Measurements from ENCODE around the gene ERGIC3.

Gene ERGIC3

DNA sequence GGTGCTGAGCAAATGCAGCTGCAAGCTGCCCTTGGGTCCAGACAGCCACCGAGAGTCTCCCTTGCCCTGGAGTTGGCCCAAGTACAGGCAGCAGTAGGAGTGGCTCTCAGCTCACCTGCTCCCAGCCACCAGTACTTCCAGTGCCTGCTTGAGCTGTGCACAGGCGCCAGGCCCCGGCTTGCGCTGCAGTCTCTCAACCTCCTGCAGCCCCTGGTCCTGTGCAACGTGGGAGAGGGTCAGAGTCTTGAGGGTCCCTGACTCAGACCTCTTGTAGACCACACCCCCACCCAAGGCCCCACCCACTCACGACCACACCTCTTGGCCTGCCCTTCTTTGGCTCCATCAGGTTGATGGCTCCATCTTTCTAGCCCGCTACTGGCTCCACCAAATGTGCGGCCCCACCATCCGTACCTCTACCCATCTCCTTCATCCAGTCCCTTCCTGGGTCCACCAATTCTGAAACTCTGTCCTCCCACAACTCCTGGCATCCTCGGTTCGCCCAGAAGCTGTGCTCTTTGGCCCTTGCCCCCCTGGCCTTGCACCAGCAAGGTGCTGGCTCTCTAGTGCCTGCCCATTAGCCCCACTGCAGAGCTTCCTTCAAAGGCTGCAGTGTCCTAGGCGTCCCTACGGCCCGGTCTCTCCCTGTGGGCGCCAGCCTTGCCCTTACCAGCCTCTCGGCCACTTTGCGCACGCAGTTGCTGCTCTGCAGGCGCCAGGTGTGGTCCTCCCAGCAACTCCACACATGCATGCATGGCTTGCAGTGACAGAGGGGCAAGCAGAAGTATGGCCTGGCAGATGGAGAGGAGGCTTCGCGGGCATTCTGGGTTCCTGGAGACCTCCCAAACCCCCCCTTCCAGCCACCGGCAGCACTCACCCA is 57.3 kb downstream of the ERGIC3 start:
- peak; percentile 35 for DNase-seq (ENCODE audit: low spot score)

GRCh38 chr20:35599776-35600120 is 57.9 kb downstream of the ERGIC3 start:
- no peak for DNase-seq (ENCODE audit: low spot score)

GRCh38 chr20:35600176-35600992 is 58.5 kb downstream of the ERGIC3 start:
- DNase-seq (ENCODE audit: low spot score) = no peak

DNA sequence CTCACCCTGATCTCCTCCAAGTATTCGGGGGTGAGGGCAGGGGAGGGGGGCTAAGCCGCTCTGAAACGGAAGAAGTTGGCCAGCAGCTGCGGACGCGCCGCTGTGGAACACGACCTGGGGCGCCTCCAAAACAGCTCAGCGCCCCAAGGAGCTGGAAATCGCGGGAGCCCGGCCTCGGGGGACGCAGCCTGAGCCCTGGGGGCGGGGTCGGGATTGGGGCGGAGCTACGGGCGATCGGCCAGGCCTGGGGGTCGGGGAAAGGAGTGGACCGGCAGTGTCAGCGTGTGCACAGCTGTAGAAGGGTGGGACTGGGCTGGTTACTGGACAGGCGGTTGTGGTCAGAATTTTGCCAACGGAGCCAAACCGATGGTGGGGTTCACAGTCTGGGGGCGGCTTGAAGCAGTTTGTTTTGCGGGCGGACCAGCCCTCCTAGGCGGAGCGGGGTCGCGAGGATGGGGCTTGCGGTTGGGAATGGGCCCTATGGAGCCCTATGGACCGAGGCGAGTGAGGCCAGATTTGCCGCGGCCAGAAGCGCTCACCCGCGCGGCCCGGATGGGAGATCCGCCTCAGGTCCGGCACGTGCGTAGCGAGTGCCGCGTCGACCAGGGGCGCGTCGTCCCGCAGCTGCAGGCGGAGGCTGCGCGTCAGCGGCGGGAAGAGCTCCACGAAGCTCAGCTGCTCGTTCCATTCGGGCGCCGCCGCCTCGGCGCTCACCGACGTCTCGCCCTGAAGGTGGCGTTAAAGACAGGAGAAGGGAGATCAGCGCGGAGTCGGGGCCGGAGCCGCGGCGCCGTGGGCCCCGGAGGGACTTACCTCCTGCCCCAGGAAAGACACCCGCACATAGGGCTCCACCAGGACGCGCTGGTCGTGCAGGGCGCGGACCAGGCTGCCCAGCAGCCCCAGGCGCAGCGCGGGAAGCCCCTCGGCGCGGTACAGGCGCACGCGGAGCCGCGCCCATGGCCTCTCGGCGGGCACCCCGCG is 59.4 kb downstream of the ERGIC3 start:
- DNase-seq (ENCODE audit: low spot score) = peak; percentile 78

DNA sequence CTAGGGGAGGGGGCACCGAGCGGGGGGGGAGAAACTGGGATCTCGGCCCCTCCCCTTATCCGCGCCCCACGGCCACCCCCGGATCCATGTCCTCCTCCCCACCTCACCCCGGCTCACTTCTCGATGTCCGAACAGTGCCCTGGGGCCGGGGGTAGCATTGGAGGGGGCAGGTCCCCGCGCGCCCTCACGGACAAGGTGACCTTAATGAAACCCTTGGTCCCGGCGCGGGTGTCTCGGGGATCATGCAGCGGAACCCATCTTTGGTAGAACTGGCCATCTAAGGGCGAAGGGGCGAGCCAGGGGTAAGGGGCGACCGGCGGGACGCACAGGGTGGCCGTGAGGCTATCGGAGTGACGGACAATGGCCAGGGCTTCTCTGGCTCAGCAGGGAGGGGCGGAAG is 60.1 kb downstream of the ERGIC3 start:
- DNase-seq (ENCODE audit: low spot score) = no peak

GRCh38 chr20:35602851-35603495 is 61.1 kb downstream of the ERGIC3 start:
- no peak for DNase-seq (ENCODE audit: low spot score)

- no peak for DNase-seq (ENCODE audit: low spot score)
Measured at GRCh38 chr20:35603695-35604448, 62.0 kb downstream of the ERGIC3 start.

DNA sequence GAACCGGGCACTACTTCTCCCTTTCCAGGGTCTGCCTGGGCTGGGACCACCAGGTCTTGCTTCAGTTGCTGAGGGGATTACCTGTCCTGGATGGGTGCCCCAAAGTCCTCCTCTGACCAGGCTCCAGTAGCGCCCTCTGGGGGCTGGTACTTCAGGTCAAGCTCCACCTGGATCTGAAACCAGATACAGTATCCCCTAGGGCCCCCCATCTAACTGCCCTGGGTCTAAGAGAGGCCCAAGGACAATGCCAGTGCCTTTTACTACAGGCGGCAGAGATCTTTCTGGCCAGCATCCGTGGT is 62.5 kb downstream of the ERGIC3 start:
- peak; percentile 53 for DNase-seq (ENCODE audit: low spot score)

DNA sequence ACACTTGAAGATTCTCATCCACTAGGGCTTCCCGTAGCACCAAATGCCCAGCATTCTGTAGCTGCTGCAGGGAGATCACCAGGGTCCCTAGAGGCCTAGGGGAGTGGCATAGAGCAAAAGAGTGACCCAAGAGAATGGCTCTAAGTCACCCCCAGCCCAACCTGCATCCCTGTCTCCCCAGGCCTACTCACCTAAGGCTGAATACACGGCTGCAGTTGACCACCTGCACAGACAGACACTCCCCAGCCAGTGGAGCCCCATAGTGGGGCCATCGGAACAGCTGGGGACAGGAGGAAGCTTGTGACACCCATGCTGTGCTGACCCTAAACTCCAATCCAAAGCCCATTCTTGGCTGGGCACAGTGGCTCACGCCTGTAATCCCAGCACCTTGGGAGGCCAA is 64.2 kb downstream of the ERGIC3 start:
- DNase-seq (ENCODE audit: low spot score) = no peak
